GM18507 (cell line): ENCODE results near the gene ANAPC16.

Experiments
- DNase-seq: peaks from one replicate; pipeline ENCODE4 v3.0.0; 2011; ENCODE audit warnings: low read depth; ENCODE audit not compliant: insufficient read length; ENCODE audit errors: extremely low spot score
- FAIRE-seq: peaks from 2 replicates; lab custom pipeline; 2011; peaks lifted over from hg19 to GRCh38; lab: Jason Lieb, UNC

The ANAPC16 gene

DNA sequence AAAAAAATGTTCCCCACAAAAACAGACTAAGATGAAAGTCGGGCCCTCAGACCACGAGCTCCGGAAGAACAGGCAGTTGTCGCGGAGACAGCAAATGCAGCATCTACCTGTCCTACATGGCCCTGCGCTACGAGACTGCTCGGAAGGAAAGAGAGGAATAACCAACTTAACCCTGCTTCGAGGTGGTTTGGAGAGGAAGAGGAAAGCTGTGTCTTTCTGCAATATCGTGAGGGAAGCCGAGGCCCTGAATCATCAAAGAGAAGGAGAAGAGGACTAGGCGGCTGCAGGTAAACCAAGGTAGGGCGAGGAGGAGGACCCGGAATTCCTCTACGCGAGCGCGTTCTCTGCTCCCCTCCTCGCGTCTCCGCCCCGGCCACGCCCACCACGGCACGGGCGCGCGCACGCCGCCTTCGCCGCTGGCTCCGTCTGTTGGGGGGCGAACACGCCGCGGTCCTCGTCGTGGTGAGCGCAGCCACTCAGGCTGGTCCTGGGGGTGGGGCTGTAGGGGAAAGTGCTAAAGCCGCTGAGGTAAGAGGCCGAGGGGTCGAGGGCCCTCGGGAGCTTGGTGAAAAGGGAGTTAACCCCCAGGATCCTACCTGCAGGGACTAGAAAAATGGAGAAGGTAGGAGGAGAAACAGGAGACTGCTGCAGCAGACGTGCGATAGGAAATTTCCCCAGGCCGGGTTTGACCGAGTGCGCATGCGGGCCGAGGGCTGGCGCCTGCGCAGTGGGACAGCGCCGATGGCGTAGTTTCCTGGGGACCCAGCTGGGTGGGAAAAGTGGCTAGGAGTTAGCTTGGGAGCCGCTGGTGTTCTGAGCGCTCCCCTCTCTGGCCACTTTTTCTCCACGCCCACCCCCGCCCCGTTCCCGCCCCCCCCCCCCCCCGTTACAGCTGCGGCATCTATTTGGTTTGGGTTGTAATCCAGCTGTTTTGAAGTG lies at the start of gene ANAPC16, which contains the start of gene ASCC1:
TSS of gene ANAPC16 (plus strand) at position 402 of the 939 bp plus-strand sequence. CDS start 7,903 bp downstream, outside the sequence.
TSS of gene ASCC1 (minus strand) at position 666 of the 939 bp plus-strand sequence. CDS start 2,978 bp downstream, outside the sequence.
- FAIRE-seq (peak; percentile 94), DNase-seq (peak; percentile 71)

- FAIRE-seq (no peak), DNase-seq (no peak)
These were observed 48.7 kb upstream of the ANAPC16 start for GRCh38 chr10:72167118-72167517.

GRCh38 chr10:72170263-72170662 lies 45.5 kb upstream of the ANAPC16 start:
- FAIRE-seq (no peak), DNase-seq (no peak)

GRCh38 chr10:72170733-72171132 lies 45.1 kb upstream of the ANAPC16 start:
- DNase-seq, result no peak
- no peak for FAIRE-seq

- no peak for DNase-seq
- FAIRE-seq, result no peak
These were observed 44.6 kb upstream of the ANAPC16 start for GRCh38 chr10:72171175-72171630.

DNA sequence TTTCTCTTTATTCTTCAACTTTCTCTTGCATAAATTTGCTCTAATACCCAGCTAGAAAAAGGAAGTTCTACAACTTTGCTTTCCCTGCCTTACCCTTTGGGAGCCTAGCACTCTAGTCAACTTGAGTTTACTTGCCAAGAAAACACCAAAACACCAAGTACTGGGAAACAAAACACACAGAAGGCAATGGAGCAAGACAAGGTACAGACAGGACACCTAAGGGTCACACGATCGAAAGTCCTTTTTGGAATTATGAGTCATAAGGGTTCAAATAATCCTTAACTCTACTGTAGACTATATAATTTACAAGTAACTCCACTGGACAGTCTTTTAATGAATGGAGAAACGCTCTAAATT lies 42.6 kb upstream of the ANAPC16 start:
- FAIRE-seq (peak; percentile 65), DNase-seq (no peak)

DNA sequence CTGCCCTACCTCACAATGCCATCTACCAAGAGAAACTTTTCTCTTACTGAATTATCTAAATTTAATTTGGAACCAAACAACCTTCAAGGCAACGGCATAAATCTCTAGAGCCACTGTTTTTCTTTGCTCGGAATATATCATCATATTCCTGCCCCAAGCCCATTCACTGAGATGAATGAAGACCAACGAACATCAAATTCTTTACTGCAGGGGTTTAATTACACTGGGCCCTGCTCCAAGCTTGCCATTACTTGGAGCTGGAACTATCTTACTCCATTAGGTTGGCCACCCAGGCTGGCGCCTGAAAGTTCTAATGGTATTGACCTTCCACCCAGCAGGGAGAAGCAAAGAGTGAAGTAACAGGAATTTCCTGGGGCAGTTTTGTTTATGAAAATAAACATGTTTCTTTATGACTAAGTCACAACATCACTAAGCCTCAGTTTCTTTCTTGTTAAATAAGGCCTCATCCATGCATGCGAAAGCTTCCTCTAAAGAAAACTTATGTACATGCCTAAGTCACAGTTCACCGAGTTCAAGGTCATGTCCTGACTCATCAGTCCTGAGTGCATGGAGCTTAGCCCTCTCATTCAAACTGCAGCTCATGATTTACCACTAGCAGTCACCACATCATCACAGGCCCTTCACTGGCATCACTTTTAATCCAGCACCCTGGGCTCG lies 42.1 kb upstream of the ANAPC16 start:
- peak; percentile 88 for FAIRE-seq

GRCh38 chr10:72174297-72174662 lies 41.5 kb upstream of the ANAPC16 start:
- FAIRE-seq, result no peak

More for the DNA sequence above, 42.1 kb upstream of the ANAPC16 start:
- DNase-seq, result no peak

GRCh38 chr10:72175149-72175548 lies 40.7 kb upstream of the ANAPC16 start:
- FAIRE-seq, result peak; percentile 50
- DNase-seq, result no peak

More at GRCh38 chr10:72174297-72174662, 41.5 kb upstream of the ANAPC16 start:
- DNase-seq, result no peak

DNA sequence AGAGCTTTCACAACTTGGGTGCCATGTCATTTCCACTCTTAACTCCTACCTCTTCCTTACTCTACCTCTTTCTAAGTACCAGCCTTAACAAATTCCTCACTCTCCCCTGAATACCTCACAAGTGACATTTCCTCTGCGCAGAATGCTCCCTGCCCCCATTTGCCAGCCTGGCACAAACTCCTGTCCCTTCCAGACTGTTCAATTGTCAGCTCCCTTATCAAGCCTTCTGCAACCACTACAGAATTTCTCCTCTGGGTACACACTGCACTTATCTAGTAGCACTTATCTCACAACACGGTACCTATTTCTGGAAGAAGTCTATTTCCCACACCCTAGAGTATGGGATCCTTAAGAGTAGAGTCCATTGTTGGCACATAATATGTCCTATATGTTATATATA lies 39.1 kb upstream of the ANAPC16 start:
- FAIRE-seq, result no peak
- no peak for DNase-seq

DNA sequence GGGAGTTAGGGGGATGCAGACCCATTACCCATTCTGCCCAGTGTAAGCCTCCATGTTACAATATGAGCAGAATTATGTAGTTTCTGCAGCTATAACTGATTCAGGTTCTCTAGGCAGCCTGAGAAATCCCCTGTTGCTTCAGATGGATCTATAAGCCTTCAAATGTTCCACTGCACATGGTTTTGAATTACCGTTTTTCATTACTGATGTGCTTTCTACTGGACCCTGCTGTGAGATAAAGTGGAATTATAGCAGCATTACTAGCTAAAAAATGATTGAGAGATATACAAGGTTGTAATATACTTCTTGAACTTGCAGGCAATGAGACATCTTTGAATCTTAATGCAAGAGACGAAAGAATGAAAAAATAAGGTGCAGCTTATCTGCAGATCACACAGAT lies 38.4 kb upstream of the ANAPC16 start:
- FAIRE-seq (no peak), DNase-seq (no peak)

GRCh38 chr10:72184156-72184555 lies 31.7 kb upstream of the ANAPC16 start:
- no peak for FAIRE-seq
- no peak for DNase-seq

- FAIRE-seq, result no peak
- DNase-seq, result no peak
These were observed 29.4 kb upstream of the ANAPC16 start for GRCh38 chr10:72186258-72186981.

- FAIRE-seq (no peak), DNase-seq (no peak)
These were observed 28.9 kb upstream of the ANAPC16 start for GRCh38 chr10:72186982-72187330.

GRCh38 chr10:72194949-72195348 lies 20.9 kb upstream of the ANAPC16 start:
- DNase-seq (no peak), FAIRE-seq (no peak)

DNA sequence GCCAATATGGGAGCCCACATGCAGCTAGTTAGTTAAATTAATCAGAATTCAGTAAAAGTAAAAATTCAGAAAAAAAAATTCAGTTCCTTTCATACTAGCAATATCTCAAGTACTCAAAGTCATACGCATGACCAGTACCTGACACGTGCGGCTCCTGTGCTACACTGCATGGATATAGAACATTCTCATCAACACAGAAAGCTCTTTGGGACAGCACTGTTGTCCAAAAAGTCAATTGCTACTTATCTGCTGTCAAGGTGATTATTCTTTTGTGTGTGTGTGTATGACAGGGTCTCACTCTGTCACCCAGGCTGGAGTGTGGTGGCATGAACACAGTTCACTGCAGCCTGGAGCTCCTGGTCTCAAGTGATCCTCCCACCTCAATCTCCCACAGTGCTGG lies 14.9 kb upstream of the ANAPC16 start:
- DNase-seq (no peak), FAIRE-seq (no peak)

GRCh38 chr10:72201293-72201692 lies 14.5 kb upstream of the ANAPC16 start:
- no peak for DNase-seq
- no peak for FAIRE-seq

GRCh38 chr10:72204296-72204695 lies 11.5 kb upstream of the ANAPC16 start:
- no peak for DNase-seq
- FAIRE-seq, result no peak

GRCh38 chr10:72204724-72205123 lies 11.1 kb upstream of the ANAPC16 start:
- DNase-seq, result no peak
- FAIRE-seq, result no peak
